Common myeloid progenitor, CD34-positive (primary cell): ENCODE results near the gene RAB4A.

Experiments used
- CTCF ChIA-PET: fragments of 350-600 bp; sonication (Branson Sonifier 250); formaldehyde crosslinking; loops from one replicate; lab custom pipeline; 2021; ENCODE audit warnings: antibody characterized with exemption; lab: Charles Lee
- POLR2A ChIA-PET: fragments of 350-600 bp; sonication (Branson Sonifier 250); formaldehyde crosslinking; loops from one replicate; lab custom pipeline; 2021; ENCODE audit warnings: antibody characterized with exemption; lab: Charles Lee
- DNase-seq, 3 donors: peaks; one replicate each; pipeline versions ENCODE4 v3.0.0 to v3.0.0-alpha.2; 2013
- H3K27ac ChIP-seq, 2 experiments: 1 replicate in 1 of 2; 2 replicates in 1 of 2; pipeline ENCODE4 v1.7.0; 2013; ENCODE audit warnings: inconsistent platforms in 2 of 2, low read length in 2 of 2, mild to moderate bottlenecking in 2 of 2, low read depth in 1 of 2, moderate library complexity in 1 of 2; ENCODE audit not compliant: severe bottlenecking in 2 of 2, insufficient read depth in 1 of 2, poor library complexity in 1 of 2
- H3K27me3 ChIP-seq, 5 experiments: replicated peaks in 2 of 5; 1 replicate in 3 of 5; 2 replicates in 2 of 5; pipeline versions ENCODE4 v1.6.1 to v1.7.0; 2013; ENCODE audit warnings: low read length in 4 of 5, mild to moderate bottlenecking in 2 of 5, moderate library complexity in 2 of 5, inconsistent platforms in 1 of 5; ENCODE audit not compliant: insufficient read depth in 5 of 5, control insufficient read depth in 4 of 5
- H3K36me3 ChIP-seq, 4 experiments: 1 replicate in 2 of 4; 2 replicates in 2 of 4; pipeline versions ENCODE4 v1.6.1 to v1.7.0; 2013; ENCODE audit warnings: low read length in 3 of 4, control low read depth in 1 of 4, mild to moderate bottlenecking in 1 of 4; ENCODE audit not compliant: control insufficient read depth in 4 of 4, insufficient read depth in 4 of 4
- H3K4me1 ChIP-seq, 4 experiments: 1 replicate in 3 of 4; 2 replicates in 1 of 4; pipeline versions ENCODE4 v1.6.1 to v1.7.1; 2013; ENCODE audit warnings: low read length in 3 of 4, mild to moderate bottlenecking in 3 of 4, control low read depth in 1 of 4, inconsistent platforms in 1 of 4, moderate library complexity in 1 of 4; ENCODE audit not compliant: control insufficient read depth in 4 of 4, insufficient read depth in 4 of 4; ENCODE audit errors: control extremely low read depth in 1 of 4
- H3K4me3 ChIP-seq, 7 experiments: 1 replicate in 4 of 7; 2 replicates in 3 of 7; pipeline versions ENCODE4 v1.5.1 to v1.7.0; 2013; ENCODE audit warnings: mild to moderate bottlenecking in 7 of 7, low read length in 6 of 7, moderate library complexity in 6 of 7, inconsistent platforms in 2 of 7, low read depth in 2 of 7, control low read depth in 1 of 7; ENCODE audit not compliant: insufficient read depth in 4 of 7, control insufficient read depth in 1 of 7; ENCODE audit errors: extremely low read depth in 1 of 7
- H3K9me3 ChIP-seq, 5 experiments: 1 replicate in 4 of 5; 2 replicates in 1 of 5; pipeline versions ENCODE4 v1.6.1 to v1.7.1; 2013; ENCODE audit warnings: low read length in 4 of 5, mild to moderate bottlenecking in 2 of 5, inconsistent platforms in 1 of 5, low read depth in 1 of 5, moderate library complexity in 1 of 5; ENCODE audit not compliant: control insufficient read depth in 4 of 5, insufficient read depth in 2 of 5; ENCODE audit errors: control extremely low read depth in 1 of 5
- WGBS: methylation state at CpG from one replicate; pipeline ENCODE4 v1.1.5; 2013; ENCODE audit not compliant: insufficient coverage; 5-methylcytosine and 5-hydroxymethylcytosine counted together

Gene RAB4A

GRCh38 chr1:229280037-229280828 lies 9.3 kb downstream of the RAB4A start:
- DNase-seq, result peak in 2 of 3 donors; percentile 58 to 75
- Histone ChIP-seq H3K27ac (peak overlapping the region in 1 of 2 experiments; percentile 64), H3K4me3 (peak overlapping the region in 5 of 7 experiments; percentile 4 to 65 (median 26)), H3K4me1 (peaks cover 16 to 36% (median 21%) of the 10 kb centered on the region in 4 experiments), H3K36me3 (peaks cover 3 to 10% (median 5%) of the 10 kb centered on the region in 4 experiments), H3K9me3 (peaks cover 0 to 7% (median 0%) of the 10 kb centered on the region in 5 experiments), H3K27me3 (no peaks in the 10 kb centered on the region)
- ChIA-PET CTCF (no interaction called here), POLR2A (no interaction called here)
- 0% methylated on average over 1 of the region's 6 CpGs for WGBS

- POLR2A ChIA-PET, result no interaction called here
- peak in 1 of 3 donors; percentile 27 for DNase-seq
- H3K27ac ChIP-seq, result peak overlapping the region in 1 of 2 experiments; percentile 64
- H3K9me3 ChIP-seq, result peaks cover 0 to 7% (median 0%) of the 10 kb centered on the region in 5 experiments
- peak overlapping the region in 2 of 7 experiments; percentile 35 to 65 for H3K4me3 ChIP-seq
- peaks cover 3 to 10% (median 5%) of the 10 kb centered on the region in 4 experiments for H3K36me3 ChIP-seq
- H3K27me3 ChIP-seq, result no peaks in the 10 kb centered on the region
- no CpG with 5 or more reads among the region's 3 CpGs for WGBS
- CTCF ChIA-PET, result interaction anchor here (0.7 kb wide), 1 partner anchor 9 kb away, joined by 3 read pairs; no protein-coding TSS in a partner anchor
- H3K4me1 ChIP-seq, result peaks cover 16 to 36% (median 21%) of the 10 kb centered on the region in 4 experiments
Observed at GRCh38 chr1:229280921-229281320, 10.0 kb downstream of the RAB4A start.

GRCh38 chr1:229281339-229281926 lies 10.5 kb downstream of the RAB4A start:
- POLR2A ChIA-PET, result no interaction called here
- H3K27ac ChIP-seq, result no peak overlapping the region
- H3K4me3 ChIP-seq, result no peak overlapping the region
- no CpG with 5 or more reads among the region's 1 CpG for WGBS
- peaks cover 16 to 36% (median 21%) of the 10 kb centered on the region in 4 experiments for H3K4me1 ChIP-seq
- peaks cover 3 to 10% (median 5%) of the 10 kb centered on the region in 4 experiments for H3K36me3 ChIP-seq
- DNase-seq, result no peak
- CTCF ChIA-PET, result interaction anchor here (0.7 kb wide), 1 partner anchor 10 kb away, joined by 3 read pairs; no protein-coding TSS in a partner anchor
- H3K27me3 ChIP-seq, result no peaks in the 10 kb centered on the region
- peaks cover 0 to 7% (median 0%) of the 10 kb centered on the region in 5 experiments for H3K9me3 ChIP-seq

GRCh38 chr1:229282295-229282823 lies 11.4 kb downstream of the RAB4A start:
- CTCF ChIA-PET, result interaction anchor here (0.5 kb wide), 1 partner anchor 127 kb away, joined by 3 read pairs; no protein-coding TSS in a partner anchor

GRCh38 chr1:229283183-229283611 lies 12.3 kb downstream of the RAB4A start:
- no peaks in the 10 kb centered on the region for H3K27me3 ChIP-seq
- ChIA-PET CTCF (no interaction called here), POLR2A (no interaction called here)
- H3K36me3 ChIP-seq, result peaks cover 2 to 7% (median 4%) of the 10 kb centered on the region in 4 experiments
- no peak overlapping the region for H3K27ac ChIP-seq
- peaks cover 15 to 31% (median 18%) of the 10 kb centered on the region in 4 experiments for H3K4me1 ChIP-seq
- 94% methylated on average over 2 of the region's 3 CpGs for WGBS
- peaks cover 0 to 7% (median 0%) of the 10 kb centered on the region in 5 experiments for H3K9me3 ChIP-seq
- no peak overlapping the region for H3K4me3 ChIP-seq
- DNase-seq, result no peak

More at GRCh38 chr1:229282295-229282823, 11.4 kb downstream of the RAB4A start:
- DNase-seq, result no peak
- Histone ChIP-seq H3K36me3 (peaks cover 3 to 10% (median 5%) of the 10 kb centered on the region in 4 experiments), H3K27ac (no peak overlapping the region), H3K27me3 (no peaks in the 10 kb centered on the region), H3K9me3 (peaks cover 0 to 7% (median 0%) of the 10 kb centered on the region in 5 experiments), H3K4me1 (peaks cover 16 to 36% (median 21%) of the 10 kb centered on the region in 4 experiments), H3K4me3 (no peak overlapping the region)
- POLR2A ChIA-PET, result no interaction called here
- no CpG with 5 or more reads among the region's 1 CpG for WGBS

GRCh38 chr1:229284887-229285286 lies 14.0 kb downstream of the RAB4A start:
- POLR2A ChIA-PET, result interaction anchor here (0.6 kb wide), 1 partner anchor 310 kb away, joined by 3 read pairs; no protein-coding TSS in a partner anchor
- no peak overlapping the region for H3K27ac ChIP-seq
- H3K4me1 ChIP-seq, result peaks cover 4 to 16% (median 9%) of the 10 kb centered on the region in 4 experiments
- WGBS, result 100% methylated on average over 3 of the region's 3 CpGs
- CTCF ChIA-PET, result no interaction called here
- DNase-seq, result no peak
- H3K4me3 ChIP-seq, result no peak overlapping the region
- H3K9me3 ChIP-seq, result peaks cover 0 to 7% (median 0%) of the 10 kb centered on the region in 5 experiments
- no peaks in the 10 kb centered on the region for H3K27me3 ChIP-seq
- H3K36me3 ChIP-seq, result peaks cover 4 to 13% (median 8%) of the 10 kb centered on the region in 4 experiments
